ENCODE measurements around the gene TMTC2. TPM values are rescaled to one million over a fixed set of nuclear protein-coding genes. Genes with fewer than 3 reads are reported as not detected.

The TMTC2 gene
- polyA plus RNA-seq, 1 experiment, result 1.6 TPM

- Histone ChIP-seq H3K4me3 (ENCODE audit: low read depth, low read length) (no peak overlapping the region), H3K27ac (ENCODE audit: low read depth, low read length) (no peak overlapping the region), H3K27me3 (ENCODE audit: control insufficient read depth, insufficient read depth, low read length) (no peaks in the 10 kb centered on the region), H3K9me3 (ENCODE audit: control insufficient read depth, insufficient read depth, low read length) (no peaks in the 10 kb centered on the region)
- TF ChIP-seq CTCF (IDR thresholded peaks at IDR 0.05; ENCODE audit: low read depth, low read length), result no peak
- CTCF ChIA-PET, result no interaction called here
- no peak for DNase-seq (ENCODE audit: low read depth, low spot score)
- POLR2A ChIA-PET, result no interaction called here
Observed at GRCh38 chr12:82666830-82667229, 19.9 kb upstream of the TMTC2 start.

- DNase-seq (ENCODE audit: low read depth, low spot score), result no peak
- Histone ChIP-seq H3K27ac (ENCODE audit: low read depth, low read length) (no peak overlapping the region), H3K4me3 (ENCODE audit: low read depth, low read length) (no peak overlapping the region), H3K27me3 (ENCODE audit: control insufficient read depth, insufficient read depth, low read length) (no peaks in the 10 kb centered on the region), H3K9me3 (ENCODE audit: control insufficient read depth, insufficient read depth, low read length) (no peaks in the 10 kb centered on the region)
- TF ChIP-seq CTCF (IDR thresholded peaks at IDR 0.05; ENCODE audit: low read depth, low read length), result no peak
- ChIA-PET CTCF (interaction anchor here (1.0 kb wide), 1 partner anchor 13 kb away, joined by 3 read pairs; no protein-coding TSS in a partner anchor), POLR2A (no interaction called here)
Observed at GRCh38 chr12:82671673-82672195, 15.0 kb upstream of the TMTC2 start.

GRCh38 chr12:82672811-82673495 is 13.8 kb upstream of the TMTC2 start:
- Histone ChIP-seq H3K27ac (ENCODE audit: low read depth, low read length) (no peak overlapping the region), H3K9me3 (ENCODE audit: control insufficient read depth, insufficient read depth, low read length) (no peaks in the 10 kb centered on the region), H3K4me3 (ENCODE audit: low read depth, low read length) (no peak overlapping the region), H3K27me3 (ENCODE audit: control insufficient read depth, insufficient read depth, low read length) (no peaks in the 10 kb centered on the region)
- POLR2A ChIA-PET, result no interaction called here
- DNase-seq (ENCODE audit: low read depth, low spot score), result no peak
- CTCF ChIA-PET, result no interaction called here
- no peak for TF ChIP-seq CTCF (IDR thresholded peaks at IDR 0.05; ENCODE audit: low read depth, low read length)

- Histone ChIP-seq H3K9me3 (ENCODE audit: control insufficient read depth, insufficient read depth, low read length) (no peaks in the 10 kb centered on the region), H3K27me3 (ENCODE audit: control insufficient read depth, insufficient read depth, low read length) (no peaks in the 10 kb centered on the region), H3K27ac (ENCODE audit: low read depth, low read length) (no peak overlapping the region), H3K4me3 (ENCODE audit: low read depth, low read length) (no peak overlapping the region)
- CTCF ChIA-PET, result no interaction called here
- POLR2A ChIA-PET, result no interaction called here
- DNase-seq (ENCODE audit: low read depth, low spot score), result no peak
- TF ChIP-seq CTCF (IDR thresholded peaks at IDR 0.05; ENCODE audit: low read depth, low read length), result no peak
Observed at GRCh38 chr12:82673698-82674097, 13.0 kb upstream of the TMTC2 start.

- CTCF ChIA-PET, result interaction anchor here (3.5 kb wide), 1 partner anchor 11 kb away, joined by 20 read pairs; the partner anchor contains the start of gene TMTC2
- Histone ChIP-seq H3K9me3 (ENCODE audit: control insufficient read depth, insufficient read depth, low read length) (no peaks in the 10 kb centered on the region), H3K27me3 (ENCODE audit: control insufficient read depth, insufficient read depth, low read length) (no peaks in the 10 kb centered on the region), H3K4me3 (ENCODE audit: low read depth, low read length) (no peak overlapping the region), H3K27ac (ENCODE audit: low read depth, low read length) (no peak overlapping the region)
- POLR2A ChIA-PET, result no interaction called here
- no peak for DNase-seq (ENCODE audit: low read depth, low spot score)
- no peak for TF ChIP-seq CTCF (IDR thresholded peaks at IDR 0.05; ENCODE audit: low read depth, low read length)
Observed at GRCh38 chr12:82675246-82675645, 11.5 kb upstream of the TMTC2 start.
